Left cardiac atrium (tissue), 4 donors: ENCODE measurements around the gene RRAD. TPM values are rescaled to one million over a fixed set of nuclear protein-coding genes. Genes with fewer than 3 reads are reported as not detected.
"Not testable (repeated sequence)": the region's sequence is repeated elsewhere in the genome, so short reads cannot be mapped to it uniquely, and the experiment has no call there.

Experiments used
- ATAC-seq, 2 donors: fragments of 200-7000 bp; cut with Tn5 transposase; one replicate each; pipeline ENCODE4 v1.9.1; 2020; ENCODE audit warnings: mild to moderate bottlenecking in 2 of 2, moderate library complexity in 2 of 2
- DNase-seq: peaks from one replicate; pipeline ENCODE4 v3.0.0-alpha.2; 2020
- intact Hi-C, 2 donors: fragments of 100-400 bp; cut with DNase I; formaldehyde crosslinking; loops; one replicate each; pipeline versions ENCODE4 v1.14.1 to v1.15.1; 2022 to 2023
- total RNA-seq, 2 donors: library from RNA; stranded (reverse); fragmentation: NEBNext Ultra II Directional; extraction: Animal tissue kit (Norgen Biotek cat#: 25700); gene quantifications; one replicate each; pipeline ENCODE4 v1.2.1, GENCODE V29; 2021
- donor health status: DM: no; HTN: yes; CAD: no.
- donor health status: DM: no; HTN: yes; CAD: no; lungs with severe emphysema.
- donor health status: DM: yes; HTN: yes; CAD: no.
- donor health status: Dilated cardiomyopathy.

RRAD gene
- total RNA-seq, 2 donors from 2014 or later, result 58.3 to 325 TPM

DNA sequence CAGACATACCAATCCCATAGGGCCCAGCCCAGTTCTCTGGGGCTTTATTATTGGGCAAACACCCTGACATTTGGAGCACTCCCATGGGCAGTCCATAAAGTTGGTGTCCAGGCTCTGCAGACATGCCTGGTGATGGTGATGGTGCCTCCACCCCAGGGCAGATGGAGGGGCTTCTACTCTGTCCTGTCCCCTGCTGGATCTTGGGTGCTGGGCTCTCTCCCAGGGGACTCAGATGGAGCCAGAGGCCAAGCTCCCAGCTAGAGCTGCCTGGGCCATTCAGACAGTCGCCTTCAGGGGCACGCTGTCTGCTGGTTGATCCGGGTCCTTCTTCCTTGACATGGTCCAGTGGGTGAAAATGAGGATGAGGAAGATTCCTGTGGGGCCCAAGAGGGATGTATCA, 17.2 kb downstream of the RRAD start:
- ATAC-seq, result no peak
- intact Hi-C loops, result no loop called here
- peak; percentile 3 for DNase-seq

DNA sequence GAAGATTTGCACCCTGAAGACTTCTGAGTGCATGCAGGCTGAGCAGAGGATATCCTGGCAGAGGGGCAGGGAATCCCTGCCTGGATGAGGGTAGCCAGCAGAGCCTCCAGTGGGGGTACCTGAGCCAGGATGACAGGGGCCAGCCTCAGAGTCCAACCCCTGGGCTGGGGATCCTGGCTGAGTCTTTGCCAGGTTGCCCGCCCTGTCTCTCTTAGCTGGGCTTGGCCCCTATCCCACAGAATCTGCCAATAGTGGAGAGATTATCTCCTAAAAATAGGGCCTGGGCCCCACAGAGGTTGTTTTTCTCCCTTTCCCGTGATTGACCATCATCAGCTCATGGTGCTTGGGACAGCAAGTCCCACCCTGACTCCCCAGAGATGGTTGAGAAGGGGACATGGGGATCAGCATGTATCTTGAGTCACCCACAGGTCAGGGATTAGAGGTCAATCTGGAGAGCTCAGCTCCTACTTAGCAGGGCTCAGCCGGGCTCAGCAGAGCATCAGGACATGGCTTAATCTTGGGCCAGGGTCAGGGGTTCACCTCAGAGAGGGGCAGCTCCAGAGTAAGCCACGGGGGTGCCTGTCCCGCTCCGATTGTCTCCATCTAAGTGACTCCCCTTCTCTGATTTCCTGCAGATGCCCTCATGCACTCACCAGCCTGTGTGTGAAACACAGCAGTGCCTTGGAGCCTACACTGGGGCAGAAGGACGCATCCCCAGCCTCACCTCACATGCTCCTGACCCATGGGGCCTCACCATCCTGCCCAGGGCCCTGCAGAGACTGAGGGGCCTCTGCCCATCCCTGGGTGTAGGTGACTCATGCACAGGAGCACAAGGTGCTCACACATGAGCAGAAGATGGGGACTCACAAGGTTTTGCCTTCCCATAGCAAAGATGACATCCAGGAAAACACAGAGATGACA, 18.2 kb downstream of the RRAD start:
- peak in 1 of 2 donors; percentile 12 for ATAC-seq
- intact Hi-C loops, result no loop called here

DNA sequence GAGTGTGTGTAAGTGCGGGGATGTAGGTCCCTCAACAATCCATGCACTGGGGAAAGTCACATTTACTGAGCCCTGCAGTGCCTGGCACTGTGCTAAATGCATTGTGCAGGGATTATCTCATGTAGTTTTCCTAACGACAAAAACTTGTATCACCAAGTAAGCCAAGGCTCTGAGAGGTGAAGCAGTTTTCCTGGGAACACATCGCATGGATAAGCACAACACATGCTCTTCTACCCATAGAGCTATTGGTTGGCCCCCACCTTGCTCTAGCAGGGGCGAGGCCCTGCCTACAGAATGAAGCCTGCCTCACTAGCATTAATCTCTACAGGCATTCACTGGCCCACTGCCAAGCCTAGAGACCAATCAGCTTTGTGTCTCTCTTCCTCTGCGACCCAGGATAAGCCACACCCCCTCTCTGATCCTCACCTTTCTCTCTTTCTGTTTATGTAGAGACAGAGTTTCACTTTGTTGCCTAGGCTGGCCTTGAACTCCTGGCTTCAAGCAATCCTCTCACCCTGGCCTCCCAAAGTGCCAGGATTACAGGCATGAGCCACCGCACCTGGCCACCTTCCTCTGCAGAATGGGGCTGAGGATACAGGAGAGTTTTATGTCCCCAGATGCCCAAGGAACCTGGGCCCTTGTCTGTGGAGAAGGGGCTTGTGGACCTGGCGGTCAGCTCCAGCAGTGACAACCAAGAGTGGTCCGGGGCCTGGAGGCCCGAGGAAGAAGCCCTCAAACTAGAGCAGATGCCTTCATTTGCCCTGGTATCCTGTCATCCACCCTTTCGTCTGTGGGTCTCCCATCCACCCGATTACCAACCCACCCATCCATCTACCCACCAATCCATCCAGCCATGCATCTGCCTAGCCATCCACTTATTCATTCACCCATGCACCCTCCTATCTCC, 19.4 kb downstream of the RRAD start:
- ATAC-seq, result peak in 1 of 2 donors; percentile 12
- DNase-seq, result peak; percentile 71
- intact Hi-C loops, result no loop called here

More for the DNA sequence above, 18.2 kb downstream of the RRAD start:
- peak; percentile 39 for DNase-seq

DNA sequence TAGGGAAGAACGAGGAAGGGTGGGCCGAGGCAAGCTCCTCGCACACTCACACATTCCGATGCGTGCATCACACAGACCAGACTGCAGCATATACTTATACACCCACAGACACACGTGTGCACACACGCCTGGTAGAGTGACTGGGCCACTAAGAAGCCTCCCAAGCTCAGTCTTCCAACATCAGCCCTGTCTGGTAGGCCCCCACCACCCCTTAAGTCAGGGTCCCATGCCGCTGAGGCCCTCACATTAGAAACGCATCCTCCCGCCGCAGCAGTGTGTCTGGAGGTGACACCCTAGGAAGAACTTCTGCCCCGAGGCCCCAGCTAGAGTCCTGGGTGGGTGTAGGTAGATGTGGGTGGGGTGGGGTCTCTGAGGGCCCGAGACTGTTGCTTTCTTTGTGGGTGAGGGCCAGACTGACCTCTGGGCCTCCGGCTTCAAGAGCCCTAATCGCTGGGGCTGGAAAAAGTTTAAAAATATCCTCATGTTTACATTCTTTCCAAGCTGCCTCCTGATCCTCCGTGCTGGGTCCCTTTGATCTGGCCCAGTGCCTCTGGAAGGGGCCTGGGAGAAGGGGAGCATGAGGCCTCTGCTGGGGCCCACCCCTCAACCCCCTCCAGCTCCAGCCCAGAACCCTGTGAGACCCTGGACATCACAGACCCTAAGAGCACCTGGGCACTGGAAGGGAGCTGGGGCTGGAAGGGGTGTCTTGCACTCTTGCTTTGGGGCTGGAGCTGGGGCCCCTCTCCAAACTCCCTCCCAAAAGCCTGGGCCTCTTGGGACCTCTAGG, 20.3 kb downstream of the RRAD start:
- DNase-seq, result peak; percentile 18
- intact Hi-C loops, result no loop called here

DNA sequence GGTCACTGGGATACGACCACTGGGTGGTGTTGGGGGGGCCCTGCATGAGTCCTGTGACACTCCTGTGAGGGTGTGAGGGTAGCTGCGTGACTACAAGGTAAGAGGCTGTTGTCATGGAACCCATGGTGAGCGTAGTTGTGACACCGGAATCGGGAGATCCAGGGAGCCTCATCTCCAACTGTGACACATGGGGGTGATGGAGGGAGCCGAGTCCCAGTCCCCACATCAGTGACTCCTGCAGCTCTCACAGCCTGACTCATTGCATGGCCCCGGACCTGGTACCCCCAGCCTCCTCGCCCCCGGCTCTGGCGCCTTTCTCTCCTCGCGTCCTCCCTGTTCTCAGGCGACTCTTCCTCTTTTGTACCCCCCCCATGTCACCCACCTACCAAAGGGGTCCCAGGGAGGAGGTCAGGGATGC, 20.9 kb downstream of the RRAD start:
- no peak for ATAC-seq

More for the DNA sequence above, 20.3 kb downstream of the RRAD start:
- ATAC-seq, result no peak

DNA sequence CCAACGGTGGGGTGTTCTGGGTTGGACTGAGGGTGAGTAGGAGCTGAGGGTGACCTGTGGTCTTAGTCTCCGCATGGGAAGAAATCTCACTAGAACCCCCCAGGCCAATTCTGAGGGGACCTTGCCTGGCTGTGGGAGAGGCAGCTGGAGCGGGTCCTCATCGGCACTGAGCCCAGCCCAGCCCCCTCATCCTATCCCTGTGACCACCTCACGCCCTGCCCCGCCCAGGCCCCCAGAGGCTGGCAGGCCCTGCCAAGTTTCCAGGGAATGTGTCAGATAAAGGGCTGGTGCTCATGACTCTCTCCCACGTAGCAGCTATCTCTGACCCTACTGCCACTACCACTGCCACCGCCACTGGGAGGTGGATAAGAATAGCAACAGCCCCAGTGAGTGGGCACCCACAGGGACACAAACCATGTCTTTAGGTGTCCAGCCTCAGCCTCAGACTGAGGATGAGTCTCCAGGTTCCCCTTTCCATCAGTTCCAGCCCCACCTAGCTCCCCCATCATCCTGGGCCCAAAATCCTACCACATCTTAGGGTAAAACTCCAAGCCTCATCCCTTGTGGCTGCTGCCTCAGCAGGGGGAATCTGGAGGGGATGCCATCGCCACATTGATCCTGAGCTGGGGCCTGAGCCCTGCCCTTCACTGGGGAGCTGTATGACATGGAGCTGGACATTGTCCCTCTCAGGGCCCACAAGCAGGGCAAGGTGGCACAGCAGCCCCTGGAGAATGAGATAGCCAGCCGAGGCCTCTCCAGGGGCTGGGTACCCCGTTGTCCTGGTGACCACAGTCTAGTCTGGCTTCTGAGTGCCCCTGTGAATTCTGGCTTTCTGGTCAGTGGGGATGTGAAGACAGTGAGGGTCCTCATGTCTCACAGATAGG, 21.5 kb downstream of the RRAD start:
- DNase-seq (peak; percentile 83), ATAC-seq (peak; percentile 56 to 74)
- intact Hi-C loops, result loop anchor here in 1 of 2 donors (1.0 kb wide), 1 partner anchor 25 kb away; no protein-coding TSS in a partner anchor

More for the DNA sequence above, 20.9 kb downstream of the RRAD start:
- DNase-seq, result no peak
- intact Hi-C loops, result no loop called here

DNA sequence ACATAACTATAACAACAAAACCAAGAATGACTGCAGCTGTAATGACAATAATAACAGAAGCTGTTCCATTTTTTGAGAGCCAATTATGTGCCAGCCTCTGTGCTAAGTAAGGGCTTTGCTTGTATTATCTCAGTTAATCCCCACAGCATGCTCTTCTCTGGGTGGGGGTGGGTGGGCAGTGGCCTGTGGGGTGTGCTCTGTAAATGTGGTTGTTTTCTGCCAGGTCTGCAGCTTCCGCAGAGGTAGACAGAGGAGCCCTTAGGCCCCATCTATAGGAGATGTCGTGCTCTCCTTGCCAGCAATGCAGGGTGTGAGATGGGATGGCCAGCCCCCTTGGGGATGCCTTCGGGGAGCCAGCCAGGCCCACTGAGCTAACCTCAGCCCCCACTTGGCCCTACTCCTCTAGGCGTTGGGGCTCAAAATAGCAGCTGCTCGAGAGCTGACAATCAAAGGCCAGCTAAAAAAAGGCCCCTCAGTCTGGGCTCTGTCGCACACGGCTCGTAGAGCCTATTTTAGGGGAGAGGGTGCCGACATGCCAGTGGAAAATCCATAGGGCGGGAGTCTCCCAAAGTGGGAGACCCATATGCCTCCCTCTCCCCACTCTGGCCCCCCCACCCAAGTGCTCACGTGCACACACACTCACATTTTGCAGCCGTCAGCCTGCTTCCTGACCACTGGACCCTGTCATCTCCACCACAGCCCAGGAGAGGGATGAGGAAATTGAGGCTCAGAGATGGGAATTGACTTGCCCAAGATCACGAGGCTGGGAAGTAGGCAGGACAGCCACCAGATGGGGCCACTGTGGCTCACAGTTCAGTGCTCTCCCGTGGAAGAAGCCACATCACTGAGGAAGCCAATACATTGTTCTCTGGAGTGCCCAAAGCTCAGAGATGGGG, 22.4 kb downstream of the RRAD start:
- intact Hi-C loops, result loop anchor here in 1 of 2 donors (1.0 kb wide), 1 partner anchor 25 kb away; no protein-coding TSS in a partner anchor
- ATAC-seq (peak; percentile 50 to 54), DNase-seq (peak; percentile 68)

DNA sequence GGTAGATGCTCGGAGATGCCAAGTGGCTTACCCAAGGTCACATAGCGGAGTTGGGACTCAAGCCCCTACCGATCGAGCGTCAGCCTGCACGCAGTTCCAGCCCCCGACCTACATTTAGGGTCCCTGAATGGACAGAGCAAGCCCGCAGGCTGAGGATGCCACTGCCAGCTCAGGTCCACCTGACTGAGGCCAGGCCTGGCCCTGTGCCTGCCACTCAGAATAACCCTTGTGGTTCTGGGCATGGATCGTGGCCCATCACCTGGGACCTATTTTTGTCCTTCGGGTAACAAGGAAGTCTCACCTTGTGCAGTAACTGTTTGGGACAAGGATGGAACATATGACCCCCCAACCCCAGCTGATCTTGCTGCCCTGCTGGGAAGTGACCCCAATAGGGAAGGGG, 23.7 kb downstream of the RRAD start:
- ATAC-seq, result no peak
- intact Hi-C loops, result no loop called here
- peak; percentile 67 for DNase-seq

DNA sequence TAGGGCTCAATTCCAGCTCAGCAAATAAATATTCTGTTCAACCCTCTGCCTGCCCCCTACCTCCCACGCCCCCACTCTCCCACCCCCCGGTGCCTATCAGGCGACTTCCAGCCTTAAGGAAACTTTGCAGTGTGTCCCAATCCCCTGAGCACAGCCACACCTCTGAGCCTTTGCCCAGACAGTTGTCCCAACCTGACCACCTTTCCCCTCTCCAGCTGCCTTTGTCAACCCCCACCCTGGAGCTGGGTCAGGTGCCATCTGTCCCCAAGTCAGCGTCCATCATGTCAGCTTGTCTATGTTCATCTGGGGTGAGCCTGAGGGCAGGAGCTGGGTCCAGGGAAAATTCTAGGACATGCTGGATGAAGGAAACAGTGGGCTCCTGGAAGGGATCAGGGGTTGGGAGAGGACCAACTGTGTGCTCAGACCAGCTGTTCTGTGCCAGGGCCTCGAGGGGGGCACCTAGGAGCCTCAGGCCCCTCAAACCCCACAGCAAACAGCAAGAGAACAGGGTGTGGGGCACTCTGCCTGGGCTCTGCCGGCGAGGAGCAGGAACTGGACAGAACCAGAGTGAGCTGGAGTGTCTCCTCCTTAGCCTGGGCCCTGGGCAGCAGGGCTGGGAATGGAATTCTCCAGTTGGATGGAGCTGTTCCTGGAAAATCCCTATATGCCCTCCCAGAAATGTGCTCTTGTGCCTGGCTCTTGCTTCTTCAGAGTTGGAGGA, 24.5 kb downstream of the RRAD start:
- ATAC-seq (no peak), DNase-seq (peak; percentile 23)
- intact Hi-C loops, result no loop called here

DNA sequence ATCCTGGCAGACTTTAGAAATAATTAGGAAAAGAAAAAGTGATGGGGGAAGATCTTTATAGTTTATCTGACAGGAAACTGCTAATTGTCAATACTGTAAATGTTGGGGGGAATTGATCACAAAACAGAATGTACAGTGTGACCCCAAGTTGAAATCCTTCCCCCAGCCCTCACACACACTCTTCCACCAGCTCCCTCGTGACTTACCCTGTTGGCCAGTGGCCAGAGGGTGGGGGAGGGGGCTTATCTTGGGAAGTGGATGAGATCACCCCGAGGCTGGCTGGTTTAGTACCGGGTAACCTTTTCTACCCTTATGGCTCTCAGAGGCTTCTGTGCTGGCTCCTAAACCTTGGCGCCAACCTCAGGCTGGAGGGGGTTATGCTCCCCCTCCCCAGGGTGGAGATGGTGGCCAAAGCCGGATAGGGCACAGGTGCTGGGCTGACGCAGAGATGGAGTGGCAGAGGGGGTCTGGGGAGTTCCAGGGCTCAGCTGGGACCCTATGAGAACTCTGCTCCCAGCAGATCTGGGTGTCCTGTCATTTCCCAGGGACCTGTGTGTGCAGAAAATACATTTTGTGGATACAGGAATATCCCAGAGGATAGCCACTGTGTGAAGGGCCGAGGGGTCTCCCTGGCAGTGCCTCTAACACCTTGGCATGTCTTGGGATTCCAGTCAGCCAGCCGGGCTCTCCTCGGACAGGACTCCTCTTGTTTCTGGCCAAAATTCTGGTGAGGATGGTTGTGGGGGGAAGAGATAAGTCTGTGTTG, 25.2 kb downstream of the RRAD start:
- ATAC-seq (peak; percentile 16 to 53), DNase-seq (peak; percentile 85)
- intact Hi-C loops, result loop anchor here in 1 of 2 donors (5.0 to 10.0 kb wide), 2 partner anchors 47 to 285 kb away; partner anchors contain the start of gene MATCAP1

DNA sequence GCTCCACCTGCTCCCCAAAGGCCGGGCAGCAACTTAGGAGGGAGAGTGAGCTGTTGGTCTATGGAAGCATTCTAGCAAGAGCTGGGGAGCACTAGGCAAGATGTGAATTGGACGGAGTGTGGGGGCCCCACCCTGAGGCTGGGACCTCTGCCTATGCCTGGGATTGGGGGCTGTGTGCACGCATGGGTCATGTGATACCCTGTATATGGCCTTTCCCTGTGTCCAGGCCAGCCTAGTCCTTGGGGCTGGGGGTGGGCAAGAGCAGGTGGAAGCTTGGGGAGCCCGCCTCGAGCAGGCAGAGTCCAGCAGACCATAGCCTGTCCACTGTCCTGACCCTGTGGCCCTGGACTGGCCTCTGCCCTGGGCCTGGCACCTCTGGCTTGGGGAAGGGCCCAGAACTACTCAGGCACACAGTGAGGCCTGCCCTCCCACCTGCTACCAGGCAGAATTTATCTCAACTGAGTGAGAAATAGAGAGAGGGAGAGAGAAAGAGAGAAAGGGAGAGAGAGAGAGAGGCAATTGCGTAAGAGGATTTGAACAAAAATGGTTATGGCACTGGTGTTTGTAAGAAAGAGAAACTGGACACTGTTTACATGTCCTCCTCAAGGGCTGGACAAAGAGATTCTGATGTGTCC, 25.9 kb downstream of the RRAD start:
- peak; percentile 2 to 3 for ATAC-seq
- peak; percentile 8 for DNase-seq
- intact Hi-C loops, result loop anchor here in 1 of 2 donors (5.0 to 10.0 kb wide), 2 partner anchors 48 to 285 kb away; partner anchors contain the start of gene MATCAP1

DNA sequence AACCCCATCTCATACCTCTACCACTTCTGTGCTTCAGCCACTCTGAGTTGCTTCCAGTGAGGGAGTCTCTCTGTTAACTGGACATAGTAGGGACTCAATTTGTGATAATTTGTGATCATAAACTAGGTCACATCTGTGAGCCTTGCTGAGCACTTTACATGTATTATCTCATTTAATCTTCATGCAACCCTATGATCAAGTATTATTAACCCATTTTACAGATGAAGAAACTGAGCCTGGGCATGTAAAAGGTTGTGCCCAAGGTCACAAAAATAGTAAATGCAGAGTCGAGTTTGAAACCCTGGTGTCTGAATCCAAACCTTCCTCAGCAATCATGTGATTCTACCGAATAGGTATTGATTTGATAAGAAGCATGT, 26.4 kb downstream of the RRAD start:
- ATAC-seq, result no peak
- intact Hi-C loops, result loop anchor here in 1 of 2 donors (5.0 to 10.0 kb wide), 2 partner anchors 48 to 286 kb away; partner anchors contain the start of gene MATCAP1

DNA sequence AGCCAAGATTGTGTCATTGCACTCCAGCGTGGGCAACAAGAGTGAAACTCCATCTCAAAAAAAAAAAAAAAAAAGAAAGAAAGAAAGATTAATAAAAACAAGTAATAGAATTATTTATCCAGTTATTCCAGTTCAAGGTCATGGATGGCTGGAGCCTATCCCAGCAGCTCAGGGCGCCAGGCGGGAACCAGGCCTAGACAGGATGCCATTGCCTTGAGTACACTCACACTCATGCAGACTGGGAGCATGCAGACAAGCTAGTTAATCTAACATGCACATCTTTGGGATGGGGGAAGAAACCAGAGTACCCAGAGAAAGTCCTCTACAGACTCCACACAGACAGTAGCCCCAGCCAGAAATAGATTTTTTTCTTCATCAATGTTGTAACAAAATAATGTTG, 27.1 kb downstream of the RRAD start:
- DNase-seq, result no peak
- intact Hi-C loops, result loop anchor here in 1 of 2 donors (5.0 to 10.0 kb wide), 2 partner anchors 49 to 287 kb away; partner anchors contain the start of gene MATCAP1
- ATAC-seq, result no peak

More for the DNA sequence above, 26.4 kb downstream of the RRAD start:
- no peak for DNase-seq

DNA sequence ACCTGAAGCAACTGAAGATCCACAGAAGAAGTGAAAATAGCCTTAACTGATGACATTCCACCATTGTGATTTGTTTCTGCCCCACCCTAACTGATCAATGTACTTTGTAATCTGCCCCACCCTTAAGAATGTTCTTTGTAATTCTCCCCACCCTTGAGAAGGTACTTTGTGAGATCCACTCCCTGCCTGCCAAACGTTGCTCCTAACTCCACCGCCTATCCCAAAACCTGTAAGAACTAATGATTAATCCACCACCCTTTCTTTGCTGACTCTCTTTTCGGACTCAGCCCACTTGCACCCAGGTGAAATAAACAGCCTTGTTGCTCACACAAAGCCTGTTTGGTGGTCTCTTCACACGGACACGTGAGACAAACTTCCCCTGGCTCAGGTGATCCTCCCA, 28.7 kb downstream of the RRAD start:
- ATAC-seq, DNase-seq: not testable (repeated sequence)
- intact Hi-C loops, result loop anchor here in 1 of 2 donors (5.0 to 10.0 kb wide), 2 partner anchors 51 to 288 kb away; partner anchors contain the start of gene MATCAP1
